HEK293 (cell line): Measurements from ENCODE around the gene KLHL12.

Experiments used
- GFI1B ChIP-seq: fragments of 450-650 bp; formaldehyde crosslinking; IDR thresholded peaks from 2 replicates; pipeline ENCODE4 v1.5.1; 2016; ENCODE audit warnings: missing biosample characterization, missing genetic modification characterization
- GLIS1 ChIP-seq: fragments of 450-650 bp; formaldehyde crosslinking; IDR thresholded peaks from 2 replicates; pipeline ENCODE4 v1.5.1; 2016; ENCODE audit warnings: missing biosample characterization, missing genetic modification characterization
- IKZF3 ChIP-seq: fragments of 450-650 bp; IDR thresholded peaks from 2 replicates; pipeline ENCODE4 v1.5.0; 2018; ENCODE audit warnings: missing biosample characterization, mild to moderate bottlenecking, missing genetic modification characterization, moderate library complexity
- KLF10 ChIP-seq: fragments of 450-650 bp; IDR thresholded peaks from 2 replicates; pipeline ENCODE4 v1.5.1; 2018; ENCODE audit warnings: missing biosample characterization, mild to moderate bottlenecking, missing genetic modification characterization
- KLF16 ChIP-seq: fragments of 450-650 bp; formaldehyde crosslinking; IDR thresholded peaks from 2 replicates; pipeline ENCODE4 v1.5.1; 2017; ENCODE audit warnings: missing biosample characterization, missing genetic modification characterization
- OVOL3 ChIP-seq: fragments of 450-650 bp; formaldehyde crosslinking; IDR thresholded peaks from 2 replicates; pipeline ENCODE4 v1.5.1; 2016; ENCODE audit warnings: missing biosample characterization, missing genetic modification characterization
- PRDM1 ChIP-seq: fragments of 450-650 bp; formaldehyde crosslinking; IDR thresholded peaks from 2 replicates; pipeline ENCODE4; 2016; ENCODE audit warnings: missing biosample characterization, missing genetic modification characterization
- PRDM2 ChIP-seq: fragments of 450-650 bp; formaldehyde crosslinking; IDR thresholded peaks from 2 replicates; pipeline ENCODE4 v1.5.1; 2016; ENCODE audit warnings: missing biosample characterization, missing genetic modification characterization, borderline replicate concordance
- SP3 ChIP-seq: fragments of 450-650 bp; formaldehyde crosslinking; IDR thresholded peaks from 2 replicates; pipeline ENCODE4 v1.5.1; 2016; ENCODE audit warnings: missing biosample characterization, missing genetic modification characterization
- TSHZ1 ChIP-seq: fragments of 450-650 bp; formaldehyde crosslinking; IDR thresholded peaks from 2 replicates; pipeline ENCODE4 v1.5.1; 2016; ENCODE audit warnings: missing biosample characterization, missing genetic modification characterization, borderline replicate concordance
- ZFP41 ChIP-seq: fragments of 450-650 bp; formaldehyde crosslinking; IDR thresholded peaks from 2 replicates; pipeline ENCODE4 v1.5.1; 2016; ENCODE audit warnings: missing biosample characterization, missing genetic modification characterization, borderline replicate concordance
- ZNF16 ChIP-seq: fragments of 450-650 bp; formaldehyde crosslinking; IDR thresholded peaks from 2 replicates; pipeline ENCODE4 v1.5.1; 2016; ENCODE audit warnings: low read depth, missing biosample characterization, missing genetic modification characterization
- ZNF202 ChIP-seq: fragments of 450-650 bp; formaldehyde crosslinking; IDR thresholded peaks from 2 replicates; pipeline ENCODE4 v1.5.1; 2016; ENCODE audit warnings: missing biosample characterization, missing genetic modification characterization, borderline replicate concordance
- ZNF23 ChIP-seq: fragments of 450-650 bp; formaldehyde crosslinking; IDR thresholded peaks from 2 replicates; pipeline ENCODE4 v1.5.1; 2016; ENCODE audit warnings: missing biosample characterization, missing genetic modification characterization, borderline replicate concordance
- ZNF302 ChIP-seq: fragments of 450-650 bp; formaldehyde crosslinking; IDR thresholded peaks from 2 replicates; pipeline ENCODE4 v1.5.1; 2016; ENCODE audit warnings: missing biosample characterization, missing genetic modification characterization, low read depth
- ZNF311 ChIP-seq: fragments of 450-650 bp; formaldehyde crosslinking; IDR thresholded peaks from 2 replicates; pipeline ENCODE4 v1.5.1; 2017; ENCODE audit warnings: missing biosample characterization, missing genetic modification characterization, borderline replicate concordance
- ZNF362 ChIP-seq: fragments of 450-650 bp; formaldehyde crosslinking; IDR thresholded peaks from 2 replicates; pipeline ENCODE4 v1.5.1; 2016; ENCODE audit warnings: missing biosample characterization, missing genetic modification characterization
- ZNF391 ChIP-seq: fragments of 450-650 bp; formaldehyde crosslinking; IDR thresholded peaks from 2 replicates; pipeline ENCODE4 v1.5.1; 2016; ENCODE audit warnings: low read depth, missing biosample characterization, missing genetic modification characterization, borderline replicate concordance
- ZNF530 ChIP-seq: fragments of 450-650 bp; formaldehyde crosslinking; IDR thresholded peaks from 2 replicates; pipeline ENCODE4 v1.5.1; 2016; ENCODE audit warnings: low read depth, missing biosample characterization, missing genetic modification characterization
- ZNF692 ChIP-seq: fragments of 450-650 bp; formaldehyde crosslinking; IDR thresholded peaks from 2 replicates; pipeline ENCODE4 v1.5.1; 2016; ENCODE audit warnings: missing biosample characterization, missing genetic modification characterization
- ZNF843 ChIP-seq: fragments of 450-650 bp; formaldehyde crosslinking; IDR thresholded peaks from 2 replicates; pipeline ENCODE4 v1.5.1; 2016; ENCODE audit warnings: missing biosample characterization, missing genetic modification characterization
- ZSCAN16 ChIP-seq: fragments of 450-650 bp; formaldehyde crosslinking; IDR thresholded peaks from 2 replicates; pipeline ENCODE4 v1.5.1; 2016; ENCODE audit warnings: missing biosample characterization, missing genetic modification characterization
- ZSCAN4 ChIP-seq: fragments of 450-650 bp; formaldehyde crosslinking; IDR thresholded peaks from 2 replicates; pipeline ENCODE4 v1.5.1; 2017; ENCODE audit warnings: missing biosample characterization, missing genetic modification characterization

KLHL12 gene

GRCh38 chr1:202926581-202927491 lies at the start of gene KLHL12 (continued):
- TF ChIP-seq ZNF692 (tag by site-specific recombination) (peak; percentile 86), GFI1B (no peak), IKZF3 (tag by site-specific recombination) (peak; percentile 94), ZNF530 (tag by site-specific recombination) (no peak), PRDM2 (no peak), SP3 (tag by site-specific recombination) (peak; percentile 93), ZNF362 (tag by site-specific recombination) (peak; percentile 99; the same call in 1 of the 2 replicates), GLIS1 (tag by site-specific recombination) (peak; percentile 69; the same call in 1 of the 2 replicates), ZNF391 (tag by site-specific recombination) (peak; percentile 84; the same call in 1 of the 2 replicates), ZNF202 (tag by site-specific recombination) (no peak), ZNF23 (tag by site-specific recombination) (no peak), ZNF16 (no peak), PRDM1 (tag by site-specific recombination) (no peak), ZSCAN4 (tag by site-specific recombination) (peak; percentile 56; the same call in 1 of the 2 replicates), ZSCAN16 (tag by site-specific recombination) (peak; percentile 85), KLF16 (tag by site-specific recombination) (peak; percentile 93), ZNF302 (tag by site-specific recombination) (no peak), KLF10 (peak; percentile 90), ZNF311 (no peak), OVOL3 (tag by site-specific recombination) (no peak; the same call in 1 of the 2 replicates), ZFP41 (tag by site-specific recombination) (no peak), TSHZ1 (tag by site-specific recombination) (peak; percentile 74; the same call in 1 of the 2 replicates), ZNF843 (tag by site-specific recombination) (peak; percentile 77)
